Measurements from ENCODE around the gene C3orf20.

Gene C3orf20

DNA sequence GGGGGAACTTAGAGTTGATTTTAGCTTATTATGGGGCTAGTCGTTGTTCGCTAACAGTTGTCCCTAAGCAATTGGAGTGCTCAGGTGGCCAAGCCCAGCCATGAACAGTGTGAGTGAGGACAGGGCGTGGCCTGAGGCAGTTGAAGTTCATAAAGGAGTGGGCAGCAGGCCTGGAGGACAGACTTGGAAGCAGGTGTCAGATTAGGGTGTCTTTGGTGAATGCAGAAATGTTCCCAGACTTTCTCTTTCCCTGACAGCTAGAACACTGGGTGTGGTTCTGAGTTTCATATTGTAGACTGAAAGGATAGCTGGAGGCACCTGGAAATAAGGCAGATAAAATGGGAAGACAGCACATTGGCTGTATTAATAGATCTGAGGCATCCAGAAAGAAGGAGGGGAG, 84.0 kb downstream of the C3orf20 start:
- DNase-seq (ENCODE audit: low spot score): no peak

DNA sequence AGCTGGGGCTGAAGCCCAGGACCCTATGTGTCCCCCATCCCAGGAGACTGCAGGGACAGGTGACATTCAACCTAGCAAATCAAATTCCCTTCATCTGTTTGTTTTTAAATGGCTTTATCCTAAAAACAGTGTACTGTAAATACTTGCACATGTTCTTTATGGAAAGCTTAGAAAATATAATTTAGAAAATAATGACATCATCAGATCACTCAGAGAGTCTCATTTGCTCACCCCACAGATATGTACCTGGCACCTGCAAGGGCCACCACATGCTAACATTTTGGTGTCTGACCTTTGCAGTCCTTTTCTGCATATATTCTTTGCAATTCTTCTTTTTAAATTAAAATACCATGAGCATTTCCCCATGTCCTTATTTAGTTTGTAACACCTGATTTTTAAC, 85.2 kb downstream of the C3orf20 start:
- DNase-seq (ENCODE audit: low spot score): no peak

DNA sequence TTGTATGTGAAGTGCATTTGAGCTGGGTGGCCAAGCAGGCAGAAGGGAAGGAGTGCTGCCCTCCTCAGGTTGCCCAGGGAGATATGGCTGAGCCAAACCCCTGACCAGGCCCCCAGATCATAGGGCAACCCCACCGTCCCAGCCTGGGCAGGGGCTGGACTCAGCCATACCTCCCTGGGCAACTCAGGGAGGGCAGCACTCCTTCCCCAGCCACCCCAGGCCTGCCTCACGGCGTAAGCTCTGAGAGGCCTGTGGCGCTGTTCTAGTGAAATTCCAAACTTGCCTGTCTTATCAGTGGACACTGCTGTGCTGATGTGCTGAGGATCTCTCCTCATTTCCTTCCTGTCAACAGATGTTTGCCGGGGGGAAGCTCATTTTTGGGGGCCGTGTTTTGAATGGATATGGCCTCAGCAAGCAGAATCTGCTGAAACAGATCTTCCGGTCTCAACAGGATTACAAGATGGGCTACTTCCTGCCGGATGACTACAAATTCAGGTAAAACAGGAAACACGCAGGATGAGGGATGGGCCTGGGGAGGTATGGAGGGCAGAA, 86.3 kb downstream of the C3orf20 start:
- no peak for DNase-seq (ENCODE audit: low spot score)

DNA sequence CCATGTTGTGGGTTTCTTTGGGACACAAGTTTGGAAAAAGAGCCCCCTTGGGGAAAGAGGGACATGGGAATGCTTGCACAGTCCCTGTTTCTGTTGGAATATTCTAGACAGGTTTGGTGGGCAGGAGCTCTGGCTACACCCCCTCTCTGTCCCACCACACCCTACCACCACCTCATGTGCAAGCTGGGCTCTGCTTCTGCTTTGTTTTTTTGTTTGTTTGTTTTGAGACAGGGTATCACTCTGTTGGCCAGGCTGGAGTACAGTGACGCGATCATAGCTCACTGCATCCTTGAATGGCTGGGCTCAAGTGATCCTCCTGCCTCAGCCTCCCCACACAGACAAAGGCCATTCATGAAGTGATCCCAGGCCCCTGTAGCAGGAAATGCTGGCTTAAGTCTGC, 86.9 kb downstream of the C3orf20 start:
- DNase-seq (ENCODE audit: low spot score): no peak

DNA sequence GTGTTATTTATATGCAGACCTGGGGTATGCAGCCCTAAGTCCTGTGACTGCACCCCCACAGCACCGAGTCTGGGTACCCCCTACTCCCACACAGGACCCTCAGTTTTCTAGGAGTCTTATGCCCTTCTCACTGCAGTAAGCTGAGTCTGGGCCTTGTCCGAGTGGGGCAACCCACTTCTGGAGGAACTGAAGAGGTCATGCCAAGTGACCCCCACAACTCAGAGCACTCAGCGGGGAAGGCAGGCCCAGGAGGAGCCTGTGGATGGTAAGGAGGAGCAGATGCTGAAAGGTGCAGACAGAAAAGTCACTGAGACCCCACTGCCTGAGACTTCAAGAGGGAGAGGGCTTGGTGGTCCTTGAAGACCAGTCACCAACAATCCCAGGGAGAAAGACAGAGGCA, 87.8 kb downstream of the C3orf20 start:
- no peak for DNase-seq (ENCODE audit: low spot score)

DNA sequence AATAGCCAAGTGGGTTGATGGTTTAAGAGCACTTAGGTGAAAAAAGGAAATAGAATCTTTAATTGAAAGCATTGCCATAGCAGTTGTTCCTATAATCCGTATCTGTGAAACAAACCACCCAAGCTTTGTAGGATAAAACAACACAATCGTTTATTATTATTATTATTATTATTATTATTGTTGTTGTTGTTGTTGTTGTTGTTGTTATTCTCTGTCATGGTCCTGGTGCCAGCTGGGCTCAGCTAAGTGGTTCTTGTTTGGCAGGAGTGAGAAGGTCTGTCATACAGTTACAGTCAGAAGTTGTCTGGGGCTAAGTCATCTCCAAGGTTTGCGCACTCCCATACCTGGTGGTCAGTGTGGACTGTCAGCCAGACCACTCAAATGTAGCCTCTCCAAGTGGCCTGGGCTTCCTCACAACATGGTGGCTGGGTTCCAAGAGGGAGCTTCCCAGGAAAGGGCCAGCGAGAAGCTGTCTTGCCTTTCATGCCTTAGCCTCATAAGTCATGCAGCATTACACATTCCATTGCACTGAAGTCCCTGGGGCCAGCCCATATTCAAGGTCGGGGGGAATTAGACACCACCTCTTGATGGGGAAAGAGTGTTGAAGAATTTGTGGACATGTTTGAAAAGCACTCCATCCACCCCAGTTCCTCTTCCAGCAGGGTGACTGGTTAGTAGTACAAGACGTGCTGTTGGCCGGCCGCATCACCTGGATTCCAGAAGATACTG, 89.6 kb downstream of the C3orf20 start:
- DNase-seq (ENCODE audit: low spot score): no peak

DNA sequence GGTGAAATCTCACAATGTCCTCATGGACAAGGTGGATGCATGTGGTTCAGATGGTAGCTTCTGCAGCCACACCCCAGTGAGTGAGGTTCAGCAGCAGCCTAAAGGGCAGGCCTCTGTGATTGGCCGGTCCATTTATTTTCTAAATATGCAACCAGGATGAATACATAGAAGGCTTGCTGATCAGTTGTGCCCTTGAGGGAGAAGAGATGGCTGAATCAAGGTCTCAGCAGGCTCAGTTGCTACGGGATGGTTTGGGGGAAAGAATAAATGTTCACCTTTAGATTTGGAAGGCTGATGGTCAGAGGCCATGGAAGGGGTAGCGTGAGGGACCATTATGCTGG, 90.1 kb downstream of the C3orf20 start:
- no peak for DNase-seq (ENCODE audit: low spot score)

DNA sequence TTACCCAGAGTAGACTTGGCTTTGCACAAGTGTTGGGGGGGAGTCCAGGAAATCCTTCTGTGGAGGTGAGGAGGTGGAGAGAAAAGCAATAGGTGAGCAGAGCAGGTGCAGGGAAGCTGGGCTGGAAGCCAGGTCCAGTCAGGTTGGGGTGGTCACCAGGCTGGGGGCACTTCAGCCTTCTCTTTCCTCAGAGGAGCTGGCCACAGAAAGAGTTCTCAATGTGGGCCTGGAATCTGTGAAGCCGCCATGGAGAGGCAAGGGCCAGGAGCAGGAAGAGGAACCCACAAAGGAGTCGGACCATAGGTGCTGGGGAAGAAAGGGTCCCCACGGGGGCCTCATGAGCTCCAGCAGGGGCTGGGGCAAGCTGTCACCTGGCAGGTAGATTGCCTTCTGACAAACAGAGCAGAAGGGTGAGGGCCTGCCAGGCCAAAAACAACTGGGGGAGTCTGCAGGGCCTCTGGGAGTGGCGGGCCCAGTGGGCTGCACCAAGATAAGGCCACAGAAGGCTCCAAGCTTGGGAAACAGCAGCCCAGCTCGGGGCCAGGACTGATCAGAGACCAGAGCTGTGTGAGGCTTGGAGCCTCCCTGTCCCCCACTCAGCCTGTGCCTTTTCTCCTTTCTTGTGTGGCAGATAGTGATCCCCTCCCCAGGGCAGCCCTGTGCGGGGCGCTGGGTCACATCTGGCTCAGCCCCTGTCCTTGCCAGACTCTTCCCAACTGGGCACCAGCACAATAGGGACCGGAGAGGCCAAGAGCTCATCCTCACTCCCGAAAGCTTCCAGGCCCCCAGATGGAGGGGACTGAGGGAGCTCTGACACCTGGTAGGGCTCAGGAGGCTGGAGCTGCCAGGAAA, 90.9 kb downstream of the C3orf20 start:
- no peak for DNase-seq (ENCODE audit: low spot score)

DNA sequence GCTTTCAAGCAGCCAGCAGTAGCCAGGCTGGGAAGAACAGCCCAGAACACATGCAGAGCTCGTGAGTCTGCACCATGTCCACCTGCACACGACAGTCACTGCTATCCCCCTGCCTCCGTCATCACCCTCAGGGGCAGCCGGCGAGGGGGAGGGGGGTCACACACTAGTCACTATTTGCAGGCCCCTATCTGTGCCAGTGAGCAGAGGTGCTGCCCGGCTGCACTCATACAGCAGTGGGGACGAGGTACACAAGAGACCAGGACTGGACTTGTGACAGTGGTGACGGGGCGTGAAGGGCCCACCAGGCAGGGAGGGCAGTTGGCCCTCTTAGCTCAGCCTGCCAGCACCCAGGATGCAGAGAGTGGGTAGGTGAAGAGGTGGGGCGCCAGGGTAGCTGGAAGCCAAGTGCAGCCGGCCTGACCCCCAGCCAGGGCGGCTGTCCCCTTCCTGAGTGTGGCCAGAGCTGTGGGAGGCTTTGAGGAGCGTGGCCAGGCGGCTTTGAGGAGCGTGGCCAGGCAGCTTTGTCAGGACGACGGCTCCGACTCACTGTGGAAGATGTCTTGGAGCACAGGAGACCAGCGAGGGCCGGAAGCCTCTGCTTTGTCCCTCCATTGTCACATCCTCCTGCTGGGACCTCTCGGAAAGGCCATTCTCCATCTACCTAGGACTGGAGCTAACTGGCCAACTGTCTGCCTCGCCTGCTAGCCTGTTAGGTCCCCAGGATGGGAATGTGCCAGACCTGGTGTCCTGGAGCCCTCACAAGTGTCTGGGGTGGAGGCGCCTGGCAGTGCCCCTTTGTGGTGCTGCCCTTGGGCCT, 91.7 kb downstream of the C3orf20 start:
- no peak for DNase-seq (ENCODE audit: low spot score)

DNA sequence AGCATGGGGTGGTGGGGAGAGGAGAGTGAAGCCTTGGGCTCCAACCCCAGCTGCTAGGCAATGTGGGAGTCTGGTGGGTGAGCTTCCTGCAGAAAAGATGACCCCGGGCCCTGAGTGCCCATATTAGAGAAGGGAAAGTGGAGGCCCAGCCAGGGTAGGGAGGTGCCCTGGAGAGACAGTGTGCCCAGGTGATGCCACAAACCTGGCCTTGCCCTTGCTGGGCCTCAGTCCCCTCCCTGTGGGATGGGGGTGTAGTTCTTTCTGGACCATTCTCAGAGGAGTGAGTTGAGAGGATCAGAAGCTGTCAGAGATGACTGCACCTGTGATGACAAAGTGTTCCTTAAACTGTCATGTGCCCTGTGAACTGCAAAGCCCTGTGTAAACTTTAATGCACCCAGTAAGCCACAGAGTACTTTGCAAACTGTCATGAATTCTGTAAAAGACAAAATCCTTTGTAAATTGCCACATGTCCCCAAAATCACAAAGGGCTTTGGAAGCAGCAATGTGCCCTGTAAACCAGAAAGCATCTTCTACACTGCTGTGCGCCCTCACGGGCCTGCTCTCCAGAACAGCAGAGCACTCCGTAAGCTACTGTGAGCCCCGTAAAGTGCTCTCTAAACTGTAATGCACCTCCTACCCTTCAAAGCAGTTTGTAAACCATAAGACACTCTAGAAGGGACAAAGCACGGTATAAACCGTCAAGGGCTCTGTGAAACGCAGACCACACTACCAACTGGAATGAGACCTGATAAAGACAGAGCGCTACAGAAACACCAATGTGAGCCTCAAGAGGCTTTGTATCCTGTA, 92.5 kb downstream of the C3orf20 start:
- no peak for DNase-seq (ENCODE audit: low spot score)

DNA sequence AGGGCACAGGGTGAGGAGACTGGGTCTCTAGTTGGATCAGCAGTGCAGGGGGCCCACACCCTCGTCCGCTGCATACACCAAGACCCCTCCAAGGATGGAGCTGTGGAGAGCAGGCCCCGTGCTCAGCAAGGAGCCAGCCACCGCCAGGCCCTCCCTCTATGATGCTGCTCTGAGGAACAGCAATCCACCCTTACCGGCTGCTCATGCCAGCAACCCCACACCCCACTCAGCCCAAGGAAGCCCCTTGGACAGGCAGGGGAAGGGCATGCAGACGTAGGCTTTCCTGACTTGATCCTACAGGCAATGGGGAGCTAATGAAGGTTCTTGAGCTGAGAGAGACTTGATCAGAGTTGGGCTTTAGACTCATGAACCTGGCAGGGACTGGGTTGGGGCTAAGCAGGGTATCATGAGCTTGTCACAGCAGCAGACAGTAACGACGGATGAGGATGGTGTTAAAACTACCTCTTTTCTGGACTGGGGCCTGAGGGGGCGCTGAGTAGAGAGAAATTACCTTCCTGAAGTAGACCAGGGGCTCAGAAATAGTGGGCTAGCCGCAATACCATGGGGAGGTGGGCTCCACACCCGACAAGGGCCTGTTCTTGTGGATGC, 93.3 kb downstream of the C3orf20 start:
- DNase-seq (ENCODE audit: low spot score): no peak

DNA sequence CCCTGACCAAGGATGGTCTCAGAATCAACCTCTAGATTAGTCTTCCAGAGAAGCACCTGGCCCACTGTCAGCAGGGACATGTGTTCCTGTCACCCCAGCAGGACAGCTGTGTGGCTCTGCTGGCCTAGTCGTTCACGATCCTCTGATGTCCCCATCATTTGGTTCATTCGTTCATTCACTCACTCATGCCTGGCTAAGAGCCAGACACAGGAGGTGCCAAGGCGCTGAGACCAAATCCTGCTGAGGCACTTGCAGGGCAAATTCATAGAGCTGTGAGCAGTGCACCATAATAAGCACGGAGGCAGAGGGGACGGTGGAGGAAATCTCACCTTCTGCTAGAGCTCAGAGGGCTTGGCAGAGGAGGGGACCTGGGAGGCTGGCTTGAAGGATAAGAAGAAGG, 93.9 kb downstream of the C3orf20 start:
- no peak for DNase-seq (ENCODE audit: low spot score)

DNA sequence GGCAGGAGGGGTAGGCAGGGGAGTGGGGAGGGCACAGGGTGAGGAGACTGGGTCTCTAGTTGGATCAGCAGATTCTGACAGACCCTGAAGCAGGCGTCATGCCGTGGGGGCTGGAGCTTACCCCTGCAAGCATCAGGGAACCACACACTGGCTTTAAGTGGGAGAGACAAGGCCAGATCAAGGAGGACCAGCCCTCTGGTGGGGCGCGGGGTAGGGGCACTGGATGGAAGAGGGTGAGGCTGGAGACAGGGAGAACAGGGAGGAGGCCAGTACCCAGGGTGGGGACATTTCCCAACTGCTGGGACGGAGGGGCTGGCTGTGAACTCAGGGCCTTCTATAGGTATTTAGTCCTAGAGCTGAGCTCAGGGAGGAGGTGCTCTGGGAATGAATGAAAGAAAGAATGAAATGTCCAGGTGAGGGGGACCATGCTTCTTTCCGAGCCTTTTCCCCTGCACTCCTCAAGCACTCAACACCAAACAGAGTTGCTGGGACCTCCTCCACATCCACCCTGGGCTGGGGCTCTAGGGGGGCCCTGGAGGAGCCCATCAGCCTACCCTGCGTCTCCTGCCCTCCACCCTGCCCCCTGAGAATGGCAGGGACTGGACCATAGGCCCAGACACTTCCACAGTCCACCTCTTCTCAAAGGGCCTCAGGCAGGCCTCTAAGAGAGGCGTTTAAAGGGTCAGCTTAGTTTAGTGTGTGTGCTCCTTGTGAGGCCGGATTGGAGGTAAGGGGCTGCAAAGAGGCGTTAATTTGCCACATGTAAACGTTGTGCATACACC, 94.8 kb downstream of the C3orf20 start:
- DNase-seq (ENCODE audit: low spot score): no peak

DNA sequence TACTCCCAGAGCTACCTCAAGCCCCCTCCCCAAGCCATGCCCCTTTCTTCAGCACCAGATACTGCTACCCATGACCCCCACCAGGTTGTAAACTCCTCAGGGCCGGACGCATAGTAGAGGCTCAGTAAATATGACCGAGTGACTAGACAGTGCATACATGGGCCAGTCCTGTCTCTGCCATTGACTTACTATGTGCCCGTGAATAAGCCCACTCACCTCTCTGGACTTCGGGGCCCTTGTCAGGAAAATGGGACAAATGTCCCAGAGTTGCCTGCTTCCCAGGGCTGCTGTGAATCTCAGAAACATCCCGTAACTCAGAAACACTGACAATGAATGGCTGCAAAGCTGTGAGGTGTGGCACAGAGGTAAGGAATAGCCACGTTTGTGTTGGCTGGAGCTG, 95.7 kb downstream of the C3orf20 start:
- no peak for DNase-seq (ENCODE audit: low spot score)

DNA sequence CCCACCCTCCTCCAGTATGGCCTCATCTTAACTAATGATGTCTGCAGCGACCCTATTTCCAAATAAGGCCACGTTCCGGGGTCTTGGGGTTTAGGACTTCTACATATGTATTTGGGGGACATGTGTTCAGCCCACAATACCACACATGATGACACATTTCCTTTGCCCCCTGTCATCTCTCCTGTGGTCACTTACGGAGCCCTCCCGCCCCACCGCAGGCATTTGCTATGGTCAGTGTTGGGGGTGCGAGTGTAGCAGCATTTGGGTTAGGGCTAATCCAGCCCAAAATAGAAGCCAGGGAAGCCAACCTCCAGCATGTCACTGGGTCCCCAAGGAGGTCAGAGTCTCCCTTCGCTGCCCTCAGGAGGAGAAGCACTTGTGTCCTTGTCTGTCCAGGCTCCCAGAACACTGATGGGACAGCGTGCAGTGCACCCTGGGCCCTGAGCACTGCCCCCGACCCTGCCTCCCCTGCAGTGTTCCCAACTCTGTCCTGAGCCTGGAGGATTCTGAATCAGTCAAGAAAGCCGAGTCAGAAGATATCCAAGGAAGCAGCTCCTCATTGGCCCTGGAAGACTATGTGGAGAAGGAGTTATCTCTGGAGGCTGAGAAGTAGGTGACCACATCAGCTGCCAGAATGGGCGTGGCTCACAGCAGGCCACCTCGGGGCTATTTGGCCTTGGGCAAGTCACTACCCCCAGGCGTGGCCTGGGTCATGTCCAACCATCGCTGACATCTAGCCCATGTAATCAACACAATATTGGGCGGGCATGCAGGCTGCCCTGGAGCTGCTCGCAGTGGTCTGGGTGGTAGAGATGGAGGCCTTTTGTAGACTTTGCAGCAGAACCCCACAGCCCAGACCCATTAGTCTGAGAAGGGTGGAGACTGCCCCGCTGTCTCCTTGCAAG, 96.9 kb downstream of the C3orf20 start:
- no peak for DNase-seq (ENCODE audit: low spot score)

DNA sequence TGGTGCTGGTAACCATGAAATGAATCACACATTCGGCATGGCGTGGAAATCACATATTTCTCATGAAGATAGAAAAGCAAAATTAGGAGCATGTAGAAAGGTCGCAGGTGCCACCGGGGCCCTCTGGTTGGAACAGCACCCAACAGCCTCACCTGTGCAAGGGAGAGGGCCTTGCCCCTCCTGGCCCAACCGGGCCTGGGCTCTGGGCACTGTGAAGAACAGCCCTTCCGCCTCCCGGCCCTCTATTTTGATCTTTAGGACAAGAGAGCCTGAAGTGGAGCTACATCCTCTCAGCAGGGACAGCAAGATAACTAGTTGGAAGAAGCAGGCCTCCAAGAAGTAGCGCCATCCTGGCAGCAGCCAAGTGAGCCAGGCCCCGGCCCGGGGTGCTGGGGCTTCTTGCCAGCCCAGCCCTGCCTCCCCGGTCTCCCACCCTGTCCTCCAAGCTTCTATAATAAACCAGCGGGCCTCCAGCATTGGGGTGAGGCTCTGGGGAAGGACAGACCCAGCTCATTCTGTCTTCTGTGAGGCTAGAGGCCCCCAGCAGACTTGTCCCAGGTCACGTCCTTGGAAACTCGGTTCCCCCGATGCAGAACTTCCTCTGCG, 97.7 kb downstream of the C3orf20 start:
- no peak for DNase-seq (ENCODE audit: low spot score)

DNA sequence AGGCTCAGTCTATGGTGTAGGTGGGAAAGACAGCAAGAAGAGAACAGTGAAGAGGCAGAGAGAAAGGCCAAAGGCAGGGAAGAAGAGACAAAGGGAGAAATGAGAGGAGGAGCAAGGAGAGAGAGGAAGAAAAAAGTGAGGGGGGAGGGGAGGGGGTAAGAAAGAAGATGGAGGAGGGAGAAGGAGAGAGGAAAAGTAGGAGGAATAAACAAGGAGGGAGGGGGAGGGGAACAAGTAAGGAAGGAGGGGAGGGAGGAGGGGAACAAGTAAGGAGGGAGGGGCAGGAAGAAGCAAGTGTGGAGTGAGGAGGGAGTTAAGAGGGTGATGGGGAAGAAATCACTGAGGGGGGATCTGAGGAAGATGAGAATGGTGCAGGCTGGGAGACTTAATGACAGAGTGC, 98.3 kb downstream of the C3orf20 start:
- DNase-seq (ENCODE audit: low spot score): no peak

DNA sequence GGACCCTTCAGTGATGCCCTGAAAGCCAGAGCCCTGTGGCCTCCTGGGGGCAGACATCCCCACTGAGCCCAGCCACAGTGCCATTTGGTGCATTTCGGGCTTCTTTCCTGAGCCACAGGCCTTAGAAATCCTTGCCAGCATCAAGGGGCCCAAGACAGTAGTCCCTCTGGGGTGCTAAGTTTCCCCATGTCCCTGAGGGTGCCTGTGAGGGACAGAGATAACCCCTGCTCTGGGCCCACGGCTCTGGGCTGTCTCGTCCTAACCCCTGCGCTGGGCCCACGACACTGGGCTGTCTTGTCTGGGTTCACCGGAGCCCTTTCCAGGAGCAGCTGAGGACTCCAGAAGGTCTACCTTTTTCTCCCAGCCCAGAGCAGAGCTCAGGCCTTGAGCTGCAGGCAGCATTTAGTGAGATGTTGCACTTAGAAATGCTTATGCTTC, 98.8 kb downstream of the C3orf20 start:
- DNase-seq (ENCODE audit: low spot score): no peak

DNA sequence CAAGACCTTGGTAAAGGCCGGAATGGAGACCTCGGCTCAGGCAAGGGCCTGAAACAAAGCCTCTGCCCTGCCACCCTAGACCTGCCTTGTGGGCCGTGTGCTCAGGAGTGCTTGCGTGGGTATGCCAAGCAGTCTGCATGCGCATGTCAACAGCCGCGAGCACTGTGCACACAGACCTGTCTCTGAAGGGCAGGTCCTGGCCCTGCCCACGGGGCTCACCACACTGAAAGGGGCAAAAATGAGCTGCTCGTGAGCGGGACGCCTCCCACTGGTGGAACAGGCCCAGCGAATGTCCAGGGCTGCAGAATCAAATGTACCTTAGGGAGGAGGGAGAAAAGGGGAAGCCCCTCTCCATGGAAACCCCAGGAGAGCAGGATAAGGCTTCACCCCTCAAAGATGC, 99.5 kb downstream of the C3orf20 start:
- DNase-seq (ENCODE audit: low spot score): no peak
